Measurements from ENCODE around the gene GALE. TPM values are rescaled to one million over a fixed set of nuclear protein-coding genes. Genes with fewer than 3 reads are reported as not detected.
"Not testable (repeated sequence)": the region's sequence is repeated elsewhere in the genome, so short reads cannot be mapped to it uniquely, and the experiment has no call there.

GALE gene
- total RNA-seq, 2 experiments from 2014 or later: 40.7 to 43.6 TPM

DNA sequence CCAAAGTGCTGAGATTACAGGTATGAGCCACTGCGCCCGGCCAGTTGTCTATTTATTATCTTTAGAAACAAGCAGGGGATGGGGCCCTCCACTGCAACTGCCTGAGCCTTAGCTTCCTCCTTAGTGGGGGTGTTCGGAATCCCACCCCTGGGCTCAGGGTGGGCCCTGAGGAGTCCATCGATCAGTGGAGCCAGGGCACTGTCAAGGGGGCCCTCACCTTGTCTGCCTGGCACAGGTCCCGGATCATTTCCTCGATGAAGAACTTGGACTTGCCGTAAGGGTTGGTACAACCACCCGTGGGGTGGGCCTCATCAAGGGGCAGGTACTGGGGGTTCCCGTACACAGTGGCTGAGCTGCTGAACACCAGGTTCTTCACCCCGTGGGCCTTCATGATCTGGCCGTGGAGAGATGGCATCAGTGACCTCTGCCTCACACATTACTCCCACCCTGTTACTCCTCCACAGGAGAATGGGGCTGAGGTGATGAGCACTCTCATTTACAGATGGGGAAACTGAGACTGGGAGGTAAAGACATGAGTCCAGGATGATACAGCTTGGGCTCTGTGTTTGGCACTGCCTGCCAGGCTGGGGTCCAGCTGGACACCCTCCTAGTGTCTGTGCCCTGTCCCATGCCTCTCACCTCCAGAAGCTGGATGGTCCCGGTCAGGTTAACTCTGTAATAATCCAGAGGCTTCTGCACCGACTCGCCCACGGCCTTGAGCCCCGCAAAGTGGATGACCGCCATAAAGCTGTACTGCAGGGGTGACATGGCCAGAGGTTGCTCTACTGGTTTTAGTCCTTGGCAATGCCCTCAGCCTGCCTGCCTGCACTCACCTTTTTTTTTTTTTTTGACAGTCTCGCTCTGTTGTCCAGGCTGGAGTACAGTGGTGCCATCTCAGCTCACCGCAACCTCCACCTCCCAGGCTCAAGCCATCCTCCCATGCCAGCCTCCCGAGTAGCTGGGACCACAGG is 2.8 kb downstream of the GALE start:
- Mint-ChIP-seq H3K4me1 (ENCODE audit: low read depth) (peaks cover 16% of the 10 kb centered on the region), H3K4me3 (no peak overlapping the region), H3K27ac (no peak overlapping the region), H3K9me3 (no peaks in the 10 kb centered on the region), H3K27me3 (no peaks in the 10 kb centered on the region), H3K36me3 (ENCODE audit: low read depth) (peaks cover 29% of the 10 kb centered on the region)
- ChIA-PET CTCF (interaction anchor here (0.5 to 5.5 kb wide), 7 partner anchors 9 to 296 kb away, joined by 3 to 47 read pairs (median 4); no protein-coding TSS in a partner anchor), POLR2A (interaction anchor here (0.6 to 16.5 kb wide), 4 partner anchors 9 to 610 kb away, joined by 3 to 168 read pairs (median 3); partner anchors contain the start of gene PITHD1)
- no peak for ATAC-seq
- intact Hi-C loops (cut with micrococcal nuclease): no loop called here
- DNase-seq: no peak
- TF ChIP-seq CTCF (IDR thresholded peaks at IDR 0.05): no peak

GRCh38 chr1:23796466-23797271 is 3.9 kb downstream of the GALE start:
- TF ChIP-seq CTCF (IDR thresholded peaks at IDR 0.05): no peak
- peaks cover 22% of the 10 kb centered on the region for H3K4me1 Mint-ChIP-seq (ENCODE audit: low read depth)
- H3K27ac Mint-ChIP-seq: no peak overlapping the region
- H3K9me3 Mint-ChIP-seq: no peaks in the 10 kb centered on the region
- POLR2A ChIA-PET: interaction anchor here (0.6 to 16.5 kb wide), 2 partner anchors 18 to 609 kb away, joined by 3 to 168 read pairs; partner anchors contain the start of gene PITHD1
- H3K27me3 Mint-ChIP-seq: no peaks in the 10 kb centered on the region
- CTCF ChIA-PET: interaction anchor here (0.9 to 3.9 kb wide), 2 partner anchors 12 to 25 kb away, joined by 3 to 18 read pairs; no protein-coding TSS in a partner anchor
- no peak overlapping the region for H3K4me3 Mint-ChIP-seq
- DNase-seq (no peak), ATAC-seq (no peak)
- intact Hi-C loops (cut with micrococcal nuclease): no loop called here
- H3K36me3 Mint-ChIP-seq (ENCODE audit: low read depth): peaks cover 31% of the 10 kb centered on the region

DNA sequence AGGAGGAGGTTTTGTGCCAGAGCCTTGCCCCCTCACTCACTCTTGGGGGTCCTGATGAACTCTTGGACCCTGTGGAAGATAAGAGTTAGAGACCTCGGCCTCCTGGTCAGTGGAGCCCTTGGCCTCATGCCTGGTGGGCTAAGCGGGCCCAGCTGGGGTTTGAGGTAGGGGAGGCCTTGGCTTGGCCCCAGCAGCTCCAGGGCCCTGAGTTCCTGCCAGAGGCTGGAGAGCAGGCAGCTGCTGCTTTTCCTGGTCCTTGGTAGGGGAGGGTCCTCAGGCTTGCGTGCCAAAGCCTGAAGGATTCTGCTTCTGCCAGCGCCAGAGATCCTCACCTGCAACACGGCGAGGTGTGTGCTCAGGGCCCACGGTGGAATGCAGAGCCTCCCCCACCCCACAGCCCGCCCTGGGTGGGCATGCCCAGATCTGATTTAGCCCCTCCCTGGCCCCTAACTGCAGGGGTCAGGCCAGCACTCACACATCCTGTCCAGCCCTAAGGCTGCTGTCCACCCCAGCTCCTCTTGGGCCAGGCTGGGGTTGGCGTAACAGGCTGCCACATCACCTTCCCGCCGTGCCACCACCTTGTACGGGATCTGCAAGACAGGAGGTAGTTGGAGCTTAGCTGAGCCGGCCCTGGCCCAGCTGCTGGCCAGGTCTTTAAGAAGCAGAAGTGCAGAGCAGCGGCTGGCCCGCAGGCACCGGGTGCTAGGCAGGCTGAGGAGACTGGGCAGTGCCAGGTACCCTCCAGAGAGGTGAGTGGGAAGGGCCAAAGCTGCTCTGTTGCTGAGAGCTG is 4.7 kb downstream of the GALE start:
- ATAC-seq: no peak
- Mint-ChIP-seq H3K36me3 (ENCODE audit: low read depth) (peaks cover 36% of the 10 kb centered on the region), H3K4me1 (ENCODE audit: low read depth) (peaks cover 22% of the 10 kb centered on the region), H3K9me3 (no peaks in the 10 kb centered on the region), H3K4me3 (no peak overlapping the region), H3K27me3 (no peaks in the 10 kb centered on the region), H3K27ac (no peak overlapping the region)
- ChIA-PET CTCF (interaction anchor here (1.2 to 3.9 kb wide), 2 partner anchors 15 to 25 kb away, joined by 3 to 18 read pairs; no protein-coding TSS in a partner anchor), POLR2A (interaction anchor here (16.5 kb wide), 1 partner anchor 17 kb away, joined by 168 read pairs; the partner anchor contains the start of gene PITHD1)
- DNase-seq: no peak
- intact Hi-C loops (cut with micrococcal nuclease): no loop called here
- no peak for TF ChIP-seq CTCF (IDR thresholded peaks at IDR 0.05)

- ATAC-seq; H3K4me3 Mint-ChIP-seq; H3K9me3 Mint-ChIP-seq; H3K27me3 Mint-ChIP-seq; H3K27ac Mint-ChIP-seq; DNase-seq; intact Hi-C loops (cut with micrococcal nuclease): not testable (repeated sequence)
- POLR2A ChIA-PET: interaction anchor here (16.5 kb wide), 1 partner anchor 16 kb away, joined by 168 read pairs; the partner anchor contains the start of gene PITHD1
- CTCF ChIA-PET: interaction anchor here (1.2 kb wide), 1 partner anchor 16 kb away, joined by 3 read pairs; no protein-coding TSS in a partner anchor
- Mint-ChIP-seq H3K36me3 (ENCODE audit: low read depth) (peaks cover 34% of the 10 kb centered on the region), H3K4me1 (ENCODE audit: low read depth) (peaks cover 28% of the 10 kb centered on the region)
Observed at GRCh38 chr1:23794732-23795182, 5.8 kb downstream of the GALE start.

Measured in activated CD8-positive, alpha-beta T cell treated with anti-CD3 and anti-CD28 coated beads for 36 hours (primary cell).